DMS114 treated with DMSO at 0.1 percent for 48 hours (cell line): ENCODE results near the gene CCNYL1.
"Not testable (repeated sequence)": the region's sequence is repeated elsewhere in the genome, so short reads cannot be mapped to it uniquely, and the experiment has no call there.

Source experiments
- DNase-seq: peaks from one replicate; lab custom pipeline; 2025; ENCODE audit not compliant: unreplicated experiment; lab: John Stamatoyannopoulos, UW

CCNYL1 gene

GRCh38 chr2:207696911-207697310, 14.5 kb upstream of the CCNYL1 start:
- DNase-seq = not testable (repeated sequence)

GRCh38 chr2:207697411-207697810, 14.0 kb upstream of the CCNYL1 start:
- DNase-seq = no peak

DNA sequence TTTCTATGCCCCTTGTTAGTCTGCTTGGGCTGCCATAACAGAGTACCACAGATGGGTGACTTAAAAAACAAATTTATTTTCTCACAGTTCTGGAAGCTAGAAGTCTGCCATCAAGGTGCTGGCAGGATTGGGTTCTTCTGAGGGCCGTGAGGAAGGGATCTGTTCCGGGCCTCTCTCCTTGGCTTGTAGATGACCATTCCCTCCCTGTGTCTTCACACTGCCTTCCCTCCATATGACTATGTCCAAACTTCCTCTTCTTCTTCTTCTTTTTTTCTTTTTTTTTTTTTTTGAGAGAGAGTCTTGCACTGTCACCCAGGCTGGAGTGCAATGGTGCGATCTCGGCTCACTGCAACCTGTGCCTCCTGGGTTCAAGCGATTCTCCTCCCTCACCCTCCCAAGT, 13.1 kb upstream of the CCNYL1 start:
- no peak for DNase-seq

DNA sequence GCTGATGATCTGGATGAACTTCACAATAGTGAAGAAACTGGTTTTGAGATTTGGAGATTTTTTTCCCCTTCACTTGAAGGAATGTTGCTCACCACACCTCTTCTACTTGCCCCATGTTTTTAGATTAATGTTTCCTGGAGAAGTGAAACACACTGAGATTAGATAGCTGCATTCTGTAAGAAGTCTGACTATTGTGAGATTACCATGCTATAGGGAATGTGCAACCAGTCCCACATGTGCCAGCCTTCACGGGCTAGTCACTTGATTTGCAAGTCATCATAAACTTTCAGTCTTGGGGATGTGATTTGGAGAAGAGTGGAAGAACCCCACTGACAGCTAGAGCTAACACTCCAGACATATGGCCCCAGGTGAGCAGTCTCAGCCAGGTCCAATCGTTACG, 7.4 kb upstream of the CCNYL1 start:
- no peak for DNase-seq

- DNase-seq = no peak
Measured at GRCh38 chr2:207704671-207705070, 6.8 kb upstream of the CCNYL1 start.

- no peak for DNase-seq
Measured at GRCh38 chr2:207706936-207707860, 4.2 kb upstream of the CCNYL1 start.

DNA sequence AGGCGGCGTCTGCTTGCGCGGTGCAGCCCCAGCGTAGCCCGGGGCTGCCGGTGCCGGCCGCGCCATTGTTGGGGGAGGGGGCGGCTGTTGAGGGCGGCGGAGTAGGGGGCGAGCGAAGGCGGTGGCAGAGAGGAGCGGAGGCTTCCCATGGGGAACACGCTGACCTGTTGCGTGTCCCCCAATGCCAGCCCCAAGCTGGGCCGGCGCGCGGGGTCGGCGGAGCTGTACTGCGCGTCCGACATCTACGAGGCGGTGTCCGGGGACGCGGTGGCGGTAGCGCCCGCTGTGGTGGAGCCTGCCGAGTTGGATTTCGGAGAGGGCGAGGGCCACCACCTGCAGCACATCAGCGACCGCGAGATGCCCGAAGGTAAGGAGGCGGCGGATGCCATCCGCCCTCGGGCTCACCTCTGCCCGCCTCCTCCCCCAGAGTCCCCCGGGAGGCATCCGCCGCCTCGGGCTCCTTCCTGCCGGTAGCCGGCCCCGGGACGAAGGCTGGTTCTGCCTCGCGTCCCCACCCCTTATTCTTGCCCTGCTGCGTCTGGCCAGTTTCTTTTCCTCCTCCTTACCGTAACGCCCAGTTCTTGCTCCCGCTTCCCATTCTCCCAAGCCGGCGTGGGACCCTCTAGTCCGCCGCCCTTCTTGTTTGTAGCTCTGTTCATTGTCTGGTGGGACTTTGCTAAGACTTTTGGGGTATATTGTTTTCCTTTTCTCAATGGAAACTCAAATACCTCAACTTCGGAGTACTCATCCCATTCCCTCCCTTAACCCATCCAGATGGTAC, 500 bp downstream of the CCNYL1 start:
- no peak for DNase-seq

DNA sequence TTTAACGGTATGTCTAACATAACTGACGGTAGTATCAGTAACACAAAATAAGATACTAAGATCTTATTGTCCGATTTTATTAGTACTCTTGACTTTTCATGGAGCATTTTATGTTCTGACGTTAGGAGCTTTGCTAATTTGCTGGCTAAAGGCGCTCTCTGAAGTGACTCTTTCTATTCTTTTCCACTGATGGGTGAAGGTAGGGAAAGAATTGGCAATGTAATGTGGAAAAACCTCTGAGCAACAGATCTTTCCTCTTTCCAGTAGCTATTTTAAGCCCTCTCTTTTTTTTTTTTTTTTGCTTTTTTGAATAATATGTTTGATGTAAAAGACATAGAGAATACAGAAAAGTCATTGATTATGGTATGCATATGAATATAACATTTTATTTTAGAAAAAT, 4.6 kb downstream of the CCNYL1 start:
- DNase-seq = no peak

DNA sequence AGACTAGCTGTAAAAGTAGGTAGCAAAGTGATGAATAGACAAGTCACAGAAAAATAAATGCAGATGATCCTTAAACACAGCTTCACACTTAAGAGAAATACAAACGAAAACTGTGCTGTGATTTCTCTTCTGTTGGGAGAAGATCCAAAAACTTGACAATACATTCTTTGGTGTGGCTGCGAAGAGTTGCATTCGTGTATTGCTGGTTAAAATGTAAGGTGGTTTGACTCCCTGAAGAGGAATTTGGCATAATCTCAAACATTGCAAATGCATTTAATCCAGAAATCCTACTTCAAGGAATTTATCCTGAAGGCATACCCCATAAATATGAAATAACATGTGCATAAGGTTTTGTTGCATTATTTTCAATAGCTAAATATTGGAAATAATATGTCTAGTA, 7.1 kb downstream of the CCNYL1 start:
- no peak for DNase-seq

GRCh38 chr2:207719008-207719407, 7.6 kb downstream of the CCNYL1 start:
- no peak for DNase-seq

DNA sequence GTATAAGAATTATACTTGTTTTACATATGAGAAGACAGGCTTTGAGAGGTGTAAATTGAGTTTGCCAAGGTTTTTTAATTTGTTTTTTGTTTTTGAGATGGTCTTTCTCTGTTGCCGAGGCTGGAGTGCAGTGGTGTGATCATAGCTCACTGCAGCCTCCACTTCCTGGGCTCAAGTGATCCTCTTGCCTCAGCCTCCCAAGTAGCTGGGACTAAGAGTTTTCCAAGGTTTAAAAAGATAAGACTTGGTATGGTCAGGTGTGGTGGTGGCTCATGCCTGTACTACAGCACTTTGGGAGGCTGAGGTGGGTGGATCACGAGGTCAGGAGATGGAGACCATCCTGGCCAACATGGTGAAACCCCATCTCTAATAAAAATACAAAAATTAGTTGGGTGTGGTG, 8.2 kb downstream of the CCNYL1 start:
- DNase-seq = not testable (repeated sequence)

DNA sequence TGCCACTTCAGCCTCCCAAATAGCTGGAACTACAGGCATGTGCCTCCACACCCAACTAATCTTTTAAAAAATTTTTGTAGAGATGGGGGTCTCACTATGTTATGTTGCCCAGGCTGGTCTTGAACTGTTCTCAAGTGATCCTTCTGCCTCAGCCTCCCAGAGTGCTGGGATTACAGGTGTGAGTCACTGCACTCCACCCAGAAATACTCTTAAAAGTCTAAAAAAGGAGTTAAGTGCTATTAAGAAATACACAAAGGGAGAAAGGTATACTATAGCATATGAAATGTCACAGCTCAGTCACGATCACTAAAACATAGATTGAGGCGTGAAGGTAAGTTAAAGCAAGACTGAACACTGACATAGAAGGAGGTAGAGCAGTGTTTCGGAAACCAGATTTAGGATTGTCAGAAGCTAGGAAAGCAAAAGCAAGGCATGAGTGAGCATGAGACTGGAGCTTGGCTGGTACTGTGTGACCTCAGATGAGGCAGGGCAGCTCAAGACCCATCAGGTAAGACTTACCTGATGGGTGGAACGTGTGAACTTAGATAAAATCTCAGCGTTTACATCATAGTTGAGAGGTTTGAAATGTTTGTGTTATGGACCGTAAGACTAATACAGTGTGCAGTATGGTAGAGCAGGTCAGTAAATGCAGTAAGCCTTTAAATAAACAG, 9.2 kb downstream of the CCNYL1 start:
- no peak for DNase-seq

- no peak for DNase-seq
Measured at GRCh38 chr2:207722773-207723424, 11.5 kb downstream of the CCNYL1 start.

GRCh38 chr2:207723425-207723787, 12.0 kb downstream of the CCNYL1 start:
- not testable (repeated sequence) for DNase-seq

DNA sequence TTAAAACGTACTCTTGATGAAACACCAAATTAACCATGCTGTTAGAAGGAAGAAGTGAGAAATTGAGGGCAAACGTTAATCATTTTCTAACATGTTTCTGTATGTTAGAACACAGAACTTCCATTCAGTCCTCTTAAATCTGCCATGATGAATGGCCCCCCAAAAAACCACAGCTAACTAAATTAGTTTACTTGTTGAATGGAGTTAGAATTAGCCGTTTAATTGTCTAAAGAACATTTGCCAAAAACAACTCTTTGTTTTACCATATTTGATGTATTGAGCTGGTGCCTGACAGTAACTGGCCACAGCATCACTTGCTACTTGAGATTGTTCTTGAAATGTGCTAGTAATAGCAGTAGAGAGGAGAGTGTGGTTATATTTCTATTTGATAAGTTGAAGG, 12.7 kb downstream of the CCNYL1 start:
- no peak for DNase-seq

DNA sequence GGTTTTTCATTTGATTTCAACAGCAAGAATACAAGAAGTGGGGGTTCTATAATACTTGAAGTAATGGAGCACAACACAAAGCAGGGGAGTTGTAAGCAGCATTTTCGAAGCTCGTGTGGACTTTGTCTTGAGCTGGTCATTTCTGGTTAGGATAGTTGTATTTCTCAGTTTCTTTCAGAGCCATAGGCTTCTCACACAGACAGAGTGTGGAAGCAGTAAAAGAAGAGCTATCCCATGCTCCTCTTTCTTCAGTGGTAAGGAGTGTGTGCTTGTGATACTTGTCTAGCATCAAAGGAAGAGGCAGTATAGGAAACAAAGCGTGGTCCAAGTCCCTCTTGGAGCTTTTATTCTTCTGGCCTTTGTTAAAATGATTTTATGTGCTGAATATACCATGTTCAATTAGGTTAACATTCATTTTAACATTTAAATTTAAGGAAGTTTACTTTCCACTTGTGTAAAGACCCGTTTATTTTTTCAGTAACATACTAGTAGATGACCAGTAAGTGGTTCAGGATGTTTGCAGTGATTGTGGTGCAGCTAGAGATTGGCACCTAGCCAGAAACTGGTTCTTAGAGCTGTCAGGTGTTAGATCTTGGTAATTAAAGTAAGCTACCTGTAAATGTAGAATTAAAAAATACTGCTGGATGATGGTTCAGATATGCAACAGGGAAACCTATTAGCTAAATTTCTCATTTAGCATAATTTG, 14.6 kb downstream of the CCNYL1 start:
- DNase-seq = no peak

GRCh38 chr2:207727261-207727660, 15.8 kb downstream of the CCNYL1 start:
- no peak for DNase-seq

- DNase-seq = no peak
Measured at GRCh38 chr2:207729465-207729998, 18.1 kb downstream of the CCNYL1 start.

- DNase-seq = no peak
Measured at GRCh38 chr2:207731138-207731537, 19.7 kb downstream of the CCNYL1 start.

GRCh38 chr2:207733597-207734240, 22.3 kb downstream of the CCNYL1 start:
- no peak for DNase-seq
